Memory B cell (primary cell): ENCODE data around the gene GSTP1.
"Not testable (repeated sequence)": the region's sequence is repeated elsewhere in the genome, so short reads cannot be mapped to it uniquely, and the experiment has no call there.

ENCODE experiments used
- ATAC-seq: fragments of 150-1000 bp; cut with Tn5 transposase; 2 replicates; pipeline ENCODE4 v1.10.0; 2021; ENCODE audit warnings: low read depth, mild to moderate bottlenecking, moderate library complexity
- DNase-seq, 2 donors: peaks; one replicate each; pipeline ENCODE4 v3.0.0; 2022; ENCODE audit warnings: low spot score in 2 of 2
- H3K27ac Mint-ChIP-seq: one replicate; pipeline ENCODE4 v1.8.0; 2022; ENCODE audit warnings: mild to moderate bottlenecking, moderate library complexity, mixed read lengths
- H3K27me3 Mint-ChIP-seq: one replicate; pipeline ENCODE4 v1.8.0; 2022; ENCODE audit warnings: mixed read lengths
- H3K36me3 Mint-ChIP-seq: one replicate; pipeline ENCODE4 v1.8.0; 2022; ENCODE audit warnings: mild to moderate bottlenecking, mixed read lengths
- H3K4me1 Mint-ChIP-seq: one replicate; pipeline ENCODE4 v1.8.0; 2022; ENCODE audit warnings: mixed read lengths
- H3K4me3 Mint-ChIP-seq: one replicate; pipeline ENCODE4 v1.8.0; 2022; ENCODE audit warnings: mild to moderate bottlenecking, moderate library complexity, mixed read lengths
- H3K9me3 Mint-ChIP-seq: one replicate; pipeline ENCODE4 v1.8.0; 2022; ENCODE audit warnings: mixed read lengths

Gene GSTP1

GRCh38 chr11:67618901-67619659, 35.5 kb downstream of the GSTP1 start:
- peaks cover 16% of the 10 kb centered on the region for H3K4me1 Mint-ChIP-seq
- not testable (repeated sequence) for H3K9me3 Mint-ChIP-seq, H3K27me3 Mint-ChIP-seq, H3K27ac Mint-ChIP-seq, H3K4me3 Mint-ChIP-seq, H3K36me3 Mint-ChIP-seq, DNase-seq, ATAC-seq

- not testable (repeated sequence) for ATAC-seq, H3K4me3 Mint-ChIP-seq, H3K9me3 Mint-ChIP-seq, H3K36me3 Mint-ChIP-seq, H3K27ac Mint-ChIP-seq, H3K4me1 Mint-ChIP-seq, DNase-seq, H3K27me3 Mint-ChIP-seq
Measured at GRCh38 chr11:67619683-67620618, 36.3 kb downstream of the GSTP1 start.

- not testable (repeated sequence) for DNase-seq, H3K4me1 Mint-ChIP-seq, H3K27me3 Mint-ChIP-seq, ATAC-seq, H3K27ac Mint-ChIP-seq, H3K4me3 Mint-ChIP-seq, H3K36me3 Mint-ChIP-seq, H3K9me3 Mint-ChIP-seq
Measured at GRCh38 chr11:67620621-67621020, 37.0 kb downstream of the GSTP1 start.

- not testable (repeated sequence) for H3K27ac Mint-ChIP-seq, H3K4me3 Mint-ChIP-seq, DNase-seq, H3K36me3 Mint-ChIP-seq, H3K9me3 Mint-ChIP-seq, ATAC-seq, H3K4me1 Mint-ChIP-seq, H3K27me3 Mint-ChIP-seq
Measured at GRCh38 chr11:67621928-67622327, 38.3 kb downstream of the GSTP1 start.

- H3K36me3 Mint-ChIP-seq, H3K27ac Mint-ChIP-seq, H3K4me1 Mint-ChIP-seq, DNase-seq, H3K27me3 Mint-ChIP-seq, ATAC-seq, H3K4me3 Mint-ChIP-seq, H3K9me3 Mint-ChIP-seq: not testable (repeated sequence)
Measured at GRCh38 chr11:67622905-67623304, 39.3 kb downstream of the GSTP1 start.

GRCh38 chr11:67623795-67624194, 40.2 kb downstream of the GSTP1 start:
- not testable (repeated sequence) for H3K9me3 Mint-ChIP-seq, H3K36me3 Mint-ChIP-seq, H3K27ac Mint-ChIP-seq, DNase-seq, H3K27me3 Mint-ChIP-seq, H3K4me3 Mint-ChIP-seq, ATAC-seq, H3K4me1 Mint-ChIP-seq

- H3K36me3 Mint-ChIP-seq, H3K4me3 Mint-ChIP-seq, DNase-seq, H3K27me3 Mint-ChIP-seq, H3K27ac Mint-ChIP-seq, ATAC-seq, H3K9me3 Mint-ChIP-seq: not testable (repeated sequence)
- peaks cover 14% of the 10 kb centered on the region for H3K4me1 Mint-ChIP-seq
Measured at GRCh38 chr11:67626131-67626833, 42.7 kb downstream of the GSTP1 start.

GRCh38 chr11:67626970-67627369, 43.4 kb downstream of the GSTP1 start:
- Mint-ChIP-seq H3K27ac (no peak overlapping the region), H3K4me3 (no peak overlapping the region), H3K9me3 (no peaks in the 10 kb centered on the region), H3K4me1 (peaks cover 14% of the 10 kb centered on the region), H3K27me3 (no peaks in the 10 kb centered on the region), H3K36me3 (no peaks in the 10 kb centered on the region)
- ATAC-seq (no peak), DNase-seq (no peak)

GRCh38 chr11:67627441-67627811, 43.8 kb downstream of the GSTP1 start:
- ATAC-seq: no peak
- H3K27me3 Mint-ChIP-seq: no peaks in the 10 kb centered on the region

GRCh38 chr11:67627812-67628624, 44.4 kb downstream of the GSTP1 start:
- no peak overlapping the region for H3K27ac Mint-ChIP-seq
- H3K27me3 Mint-ChIP-seq: no peaks in the 10 kb centered on the region
- H3K4me1 Mint-ChIP-seq: peaks cover 14% of the 10 kb centered on the region
- ATAC-seq (no peak), DNase-seq (no peak)
- H3K36me3 Mint-ChIP-seq: no peaks in the 10 kb centered on the region
- H3K4me3 Mint-ChIP-seq: peak overlapping the region; percentile 27
- no peaks in the 10 kb centered on the region for H3K9me3 Mint-ChIP-seq

More at GRCh38 chr11:67627441-67627811, 43.8 kb downstream of the GSTP1 start:
- Mint-ChIP-seq H3K9me3 (no peaks in the 10 kb centered on the region), H3K27ac (no peak overlapping the region), H3K4me1 (peaks cover 14% of the 10 kb centered on the region), H3K4me3 (no peak overlapping the region), H3K36me3 (no peaks in the 10 kb centered on the region)
- no peak for DNase-seq

GRCh38 chr11:67628710-67629385, 45.2 kb downstream of the GSTP1 start:
- Mint-ChIP-seq H3K9me3 (no peaks in the 10 kb centered on the region), H3K4me3 (peak overlapping the region; percentile 81), H3K36me3 (no peaks in the 10 kb centered on the region), H3K4me1 (peaks cover 14% of the 10 kb centered on the region), H3K27ac (no peak overlapping the region), H3K27me3 (no peaks in the 10 kb centered on the region)
- DNase-seq (no peak), ATAC-seq (no peak)

GRCh38 chr11:67629386-67630227, 46.0 kb downstream of the GSTP1 start, which contains the start of gene NUDT8:
TSS of gene NUDT8 (minus strand) at chr11:67629937. CDS start at chr11:67629911, 26 bp downstream.
- ATAC-seq (peak; percentile 65), DNase-seq (peak; percentile 87 to 92)
- Mint-ChIP-seq H3K4me3 (peak within 1 kb of the TSS; percentile 81), H3K9me3 (no peaks in the 10 kb centered on the region), H3K27ac (peak within 1 kb of the TSS; percentile 62), H3K36me3 (no peaks in the 10 kb centered on the region), H3K27me3 (no peaks in the 10 kb centered on the region), H3K4me1 (peaks cover 14% of the 10 kb centered on the region)
